Superior temporal gyrus (tissue), 1 donor: ENCODE data around the gene EXOC1.
A peak's percentile ranks its signal among the peaks of the same experiment; 100 is the strongest.
"Not testable (repeated sequence)": the region's sequence is repeated elsewhere in the genome, so short reads cannot be mapped to it uniquely, and the experiment has no call there.

ENCODE experiments used
- DNase-seq: peaks from one replicate; pipeline ENCODE4 v3.0.0-alpha.2; 2016; ENCODE audit errors: extremely low spot score

The EXOC1 gene

GRCh38 chr4:55853484-55854046, at the start of gene EXOC1:
EXOC1 (plus strand) TSS chr4:55853648; CDS start chr4:55858324, 4,676 bp downstream.
- peak; percentile 97 for DNase-seq

GRCh38 chr4:55807556-55807955, 45.9 kb upstream of the EXOC1 start:
- DNase-seq = no peak

DNA sequence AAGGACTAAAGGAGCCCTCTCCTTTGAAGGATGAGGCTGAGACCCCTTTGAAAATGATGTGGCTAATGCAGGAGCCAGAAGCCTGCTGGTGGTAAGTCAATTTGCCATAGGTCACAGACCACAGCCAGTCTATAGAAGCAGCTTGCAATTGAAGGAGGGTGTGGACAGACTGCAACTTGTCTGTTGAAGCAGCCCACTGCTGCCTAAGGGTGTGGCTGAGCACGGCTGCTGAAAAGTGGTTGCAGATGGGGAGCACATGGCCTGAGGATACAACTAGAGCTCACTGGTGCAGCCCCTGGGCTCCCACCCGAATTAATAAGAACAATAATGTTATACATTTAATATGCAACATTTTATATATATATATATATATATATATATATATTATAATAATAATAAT, 45.3 kb upstream of the EXOC1 start:
- DNase-seq = no peak

- no peak for DNase-seq
These were observed 44.8 kb upstream of the EXOC1 start for GRCh38 chr4:55808632-55809031.

GRCh38 chr4:55817691-55818090, 35.8 kb upstream of the EXOC1 start:
- DNase-seq = no peak

DNA sequence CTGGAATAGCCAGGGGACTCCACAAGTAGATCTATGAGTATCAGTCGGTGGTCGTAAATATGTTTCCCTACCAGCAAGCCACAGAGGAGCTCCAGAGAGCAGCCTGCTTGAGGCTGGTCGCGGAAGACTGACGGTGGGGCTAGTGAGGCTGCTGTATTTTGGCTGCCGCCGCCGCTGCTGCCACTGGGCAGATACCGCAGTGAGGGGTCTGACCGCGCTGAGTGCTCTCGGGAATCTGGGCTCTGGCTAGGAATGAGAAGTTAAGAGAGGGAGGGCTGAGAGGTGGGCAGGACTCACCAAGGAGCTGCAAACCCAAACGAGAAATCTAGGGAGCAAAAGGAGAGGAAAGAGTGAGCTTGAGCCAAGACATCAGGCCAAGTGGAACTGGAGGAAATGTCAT, 33.8 kb upstream of the EXOC1 start, which contains the start of gene EXOC1L:
TSS of gene EXOC1L (plus strand) at position 157 of the 400 bp plus-strand sequence. CDS start at position 394, 237 bp downstream.
- no peak for DNase-seq

DNA sequence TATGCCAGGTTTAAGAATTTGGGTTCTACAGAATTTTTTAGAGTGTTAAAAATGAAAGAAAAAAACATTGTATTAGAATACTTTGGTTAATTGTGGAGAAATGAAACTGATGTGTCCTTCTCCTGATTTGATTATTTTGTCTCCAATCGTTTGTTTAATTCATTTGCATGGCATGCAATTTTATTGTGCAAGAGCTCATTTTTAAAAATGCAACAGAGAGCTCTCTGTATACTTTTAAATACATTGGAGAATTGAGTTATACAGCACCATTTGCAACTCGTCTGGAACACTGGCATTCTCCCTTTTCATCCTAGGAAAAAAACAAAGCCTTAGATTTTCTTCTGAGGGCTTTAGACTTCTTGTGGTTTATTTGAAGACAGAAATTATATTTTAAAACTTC, 33.2 kb upstream of the EXOC1 start:
- DNase-seq = no peak

GRCh38 chr4:55822329-55822728, 31.1 kb upstream of the EXOC1 start:
- DNase-seq = no peak

DNA sequence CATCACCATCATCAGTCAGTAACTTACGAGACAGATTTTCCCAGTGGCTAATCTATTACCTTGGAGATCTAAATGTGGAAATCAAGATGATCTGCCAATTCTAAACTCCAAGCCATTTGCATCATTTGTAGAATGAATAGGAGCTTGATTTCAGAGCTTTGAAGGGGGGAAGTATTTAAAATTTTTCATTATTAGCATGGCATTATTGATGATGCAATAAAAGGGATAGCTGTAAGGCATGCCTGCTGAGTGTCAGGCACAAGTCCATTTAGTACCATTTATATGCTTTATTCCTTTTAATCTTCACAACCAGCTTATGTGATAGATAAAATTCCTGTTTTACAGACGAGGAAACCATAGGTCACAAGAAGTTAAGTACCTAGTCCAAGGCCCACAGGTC, 28.6 kb upstream of the EXOC1 start:
- DNase-seq = no peak

GRCh38 chr4:55826986-55827385, 26.5 kb upstream of the EXOC1 start:
- DNase-seq = no peak

DNA sequence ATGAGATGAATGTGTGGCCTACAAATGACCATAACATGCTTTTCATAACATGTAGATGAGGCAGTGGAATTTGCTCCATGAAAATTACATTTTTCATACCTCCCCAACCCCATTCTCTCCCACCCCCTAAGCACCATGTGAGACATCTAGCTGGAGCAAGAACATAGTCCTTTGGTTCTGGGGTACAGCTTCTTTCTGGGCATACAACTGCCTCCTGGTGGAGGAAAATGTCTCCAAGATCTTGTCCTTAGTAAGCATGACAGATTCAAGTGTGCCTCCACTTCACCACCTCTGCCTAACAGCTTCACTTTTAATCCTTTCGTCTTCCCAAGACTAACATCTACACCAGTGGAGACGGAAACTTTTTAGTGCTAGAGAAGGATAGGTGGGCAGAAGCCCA, 25.9 kb upstream of the EXOC1 start:
- no peak for DNase-seq

GRCh38 chr4:55830048-55830447, 23.4 kb upstream of the EXOC1 start:
- no peak for DNase-seq

DNA sequence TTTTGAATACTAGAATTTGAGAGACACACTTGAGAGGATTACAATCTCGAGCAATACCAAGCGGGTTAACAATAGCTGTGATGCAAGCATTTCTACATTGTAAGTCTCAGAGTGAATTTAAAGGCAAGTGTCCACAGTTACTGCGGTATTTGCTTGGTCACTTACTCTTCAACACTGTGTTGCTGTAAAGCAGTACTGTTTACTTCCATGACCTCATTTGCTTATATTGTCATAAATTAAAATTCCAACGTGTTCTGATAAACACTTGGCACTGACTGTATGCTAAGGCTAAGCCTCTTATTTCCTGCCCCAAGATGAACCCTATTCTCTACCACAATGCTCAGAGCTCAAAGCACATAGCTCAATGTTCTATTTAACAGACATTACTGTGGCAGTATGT, 22.7 kb upstream of the EXOC1 start:
- DNase-seq = no peak

DNA sequence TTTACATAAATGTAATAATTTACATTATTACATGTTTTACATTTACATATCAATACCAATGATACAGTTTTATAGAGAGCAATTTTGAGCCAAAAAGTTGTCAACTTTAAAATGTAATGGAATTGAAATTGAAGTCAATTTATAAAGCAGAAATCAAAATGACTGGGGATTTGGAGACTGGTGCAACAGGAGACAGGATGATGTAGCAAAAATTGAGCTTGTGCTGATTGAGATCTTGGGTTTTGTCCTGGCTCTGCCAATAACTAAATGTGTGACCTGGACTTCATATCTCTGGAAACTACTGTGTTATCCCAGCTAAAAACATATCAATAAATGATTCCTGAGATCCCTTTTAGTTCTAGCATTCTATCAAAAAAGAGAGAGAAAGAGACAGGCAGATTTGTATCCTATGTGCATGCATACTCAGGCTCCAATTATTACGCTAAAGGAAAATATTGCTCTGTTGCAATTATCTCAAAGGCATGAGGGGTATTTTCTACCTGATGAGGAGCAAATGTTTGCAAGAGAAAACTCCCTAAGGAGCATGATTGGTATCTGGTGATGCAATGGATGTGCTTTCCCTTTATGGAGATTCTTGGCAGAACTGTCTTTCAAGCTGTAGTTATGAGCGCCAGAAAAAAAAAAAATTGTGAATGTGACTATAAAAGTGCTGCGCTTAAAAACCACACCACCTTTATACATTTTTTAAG, 19.2 kb upstream of the EXOC1 start:
- no peak for DNase-seq

DNA sequence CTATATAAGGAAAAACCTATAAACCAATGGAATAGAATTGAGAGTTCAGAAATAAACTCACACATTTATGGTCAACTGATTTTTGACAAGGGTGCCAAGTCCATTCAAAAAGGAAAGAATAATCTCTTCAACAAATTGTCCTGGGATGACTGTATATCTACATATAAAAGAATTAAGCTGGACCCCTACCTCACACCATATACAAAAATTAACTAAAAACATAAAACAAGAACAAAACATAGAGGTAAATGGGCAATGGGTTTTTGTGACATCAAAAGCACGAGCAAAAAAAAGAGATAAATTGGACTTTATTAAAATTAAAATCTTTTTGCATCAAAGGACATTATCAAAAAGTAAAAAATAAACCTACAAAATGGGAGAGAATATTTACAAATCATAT, 15.5 kb upstream of the EXOC1 start:
- no peak for DNase-seq

DNA sequence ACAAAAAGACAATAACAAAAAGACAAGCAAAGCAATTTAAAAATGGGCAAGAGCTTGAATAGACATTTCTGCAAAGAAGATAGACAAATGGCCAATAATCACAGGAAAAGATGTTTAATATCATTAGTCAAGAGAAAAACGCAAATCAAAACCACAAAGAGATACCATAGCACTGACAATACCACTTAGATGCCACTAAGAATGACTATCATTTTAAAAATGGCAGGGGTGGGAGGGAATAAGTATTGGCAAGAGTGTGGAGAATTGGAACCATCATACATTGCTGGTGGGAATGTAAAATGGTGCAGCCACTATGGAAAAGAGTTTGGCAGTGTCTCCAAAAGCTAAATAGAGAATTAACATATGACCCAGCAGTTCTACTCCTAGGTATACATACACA, 15.1 kb upstream of the EXOC1 start:
- no peak for DNase-seq

DNA sequence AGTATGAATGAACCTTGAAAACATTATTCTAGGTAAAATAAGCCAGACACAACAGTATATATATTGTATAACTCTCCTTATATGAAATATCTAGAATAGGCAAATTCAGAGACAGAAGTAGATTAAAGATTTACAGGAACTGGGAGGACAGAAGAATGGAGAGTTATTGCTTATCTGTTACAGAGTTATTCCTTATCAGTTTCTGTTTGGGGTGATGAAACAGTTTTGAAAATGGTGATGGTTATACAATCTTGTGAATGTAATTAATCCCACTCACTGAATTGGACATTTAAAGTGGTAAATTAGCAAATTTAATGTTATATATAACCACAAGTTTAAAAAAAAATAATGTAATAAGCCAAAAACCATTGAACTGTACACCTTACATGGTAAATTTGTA, 14.5 kb upstream of the EXOC1 start:
- no peak for DNase-seq

DNA sequence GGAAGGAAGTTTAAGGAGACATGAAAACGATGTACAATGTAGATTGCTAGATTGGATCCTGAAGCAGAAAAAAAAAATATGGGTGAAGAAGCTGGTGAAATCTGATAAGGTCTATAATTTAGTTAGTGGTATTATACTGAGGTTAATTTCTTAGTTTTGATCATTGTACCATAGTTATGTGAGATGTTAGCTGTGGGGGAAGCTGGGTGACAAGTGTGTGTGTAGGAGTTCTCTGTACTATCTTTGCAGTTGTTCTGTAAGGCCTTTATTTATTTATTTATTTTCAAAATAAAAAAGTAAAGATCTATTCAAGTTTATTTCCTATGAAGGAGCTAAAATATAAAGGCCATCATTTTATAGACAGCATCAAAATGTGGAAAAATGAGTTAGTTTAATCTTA, 12.5 kb upstream of the EXOC1 start:
- DNase-seq = no peak

DNA sequence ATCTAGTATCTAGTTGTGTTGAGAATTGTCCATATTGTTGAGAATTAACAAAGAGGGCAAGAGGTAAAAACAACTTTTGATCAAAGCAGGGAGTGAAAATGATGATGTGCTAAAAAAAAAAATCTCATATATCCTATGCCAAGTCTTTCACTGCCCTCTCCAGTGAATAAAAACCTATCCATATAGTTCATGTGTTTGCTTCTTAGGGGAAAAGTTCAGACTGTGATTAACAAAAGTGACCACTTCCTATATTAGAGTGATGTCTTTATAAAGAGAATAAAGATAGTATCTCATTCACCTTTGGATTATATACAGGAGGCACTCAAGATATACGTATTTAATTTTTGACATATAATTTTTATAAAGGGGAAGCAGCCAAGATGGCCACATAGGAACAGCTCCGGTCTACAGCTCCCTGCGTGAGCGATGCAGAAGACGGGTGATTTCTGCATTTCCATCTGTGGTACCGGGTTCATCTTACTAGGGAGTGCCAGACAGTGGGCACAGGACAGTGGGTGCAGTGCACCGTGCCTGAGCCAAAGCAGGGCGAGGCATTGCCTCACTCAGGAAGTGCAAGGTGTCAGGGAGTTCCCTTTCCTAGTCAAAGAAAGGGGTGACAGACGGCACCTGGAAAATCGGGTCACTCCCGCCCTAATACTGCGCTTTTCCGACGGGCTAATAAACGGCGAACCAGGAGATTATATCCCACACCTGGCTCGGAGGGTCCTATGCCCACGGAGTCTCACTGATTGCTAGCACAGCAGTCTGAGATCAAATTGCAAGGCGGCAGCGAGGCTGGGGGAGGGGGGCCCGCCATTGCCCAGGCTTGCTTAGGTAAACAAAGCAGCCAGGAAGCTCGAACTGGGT, 11.8 kb upstream of the EXOC1 start:
- DNase-seq = not testable (repeated sequence)

DNA sequence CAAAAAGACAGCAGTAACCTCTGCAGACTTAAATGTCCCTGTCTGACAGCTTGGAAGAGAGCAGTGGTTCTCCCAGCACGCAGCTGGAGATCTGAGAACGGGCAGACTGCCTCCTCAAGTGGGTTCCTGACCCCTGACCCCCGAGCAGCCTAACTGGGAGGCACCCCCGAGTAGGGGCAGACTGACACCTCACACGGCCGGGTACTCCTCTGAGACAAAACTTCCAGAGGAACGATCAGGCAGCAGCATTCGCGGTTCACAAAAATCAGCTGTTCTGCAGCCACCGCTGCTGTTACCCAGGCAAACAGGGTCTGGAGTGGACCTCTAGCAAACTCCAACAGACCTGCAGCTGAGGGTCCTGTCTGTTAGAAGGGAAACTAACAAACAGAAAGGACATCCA, 11.1 kb upstream of the EXOC1 start:
- not testable (repeated sequence) for DNase-seq

DNA sequence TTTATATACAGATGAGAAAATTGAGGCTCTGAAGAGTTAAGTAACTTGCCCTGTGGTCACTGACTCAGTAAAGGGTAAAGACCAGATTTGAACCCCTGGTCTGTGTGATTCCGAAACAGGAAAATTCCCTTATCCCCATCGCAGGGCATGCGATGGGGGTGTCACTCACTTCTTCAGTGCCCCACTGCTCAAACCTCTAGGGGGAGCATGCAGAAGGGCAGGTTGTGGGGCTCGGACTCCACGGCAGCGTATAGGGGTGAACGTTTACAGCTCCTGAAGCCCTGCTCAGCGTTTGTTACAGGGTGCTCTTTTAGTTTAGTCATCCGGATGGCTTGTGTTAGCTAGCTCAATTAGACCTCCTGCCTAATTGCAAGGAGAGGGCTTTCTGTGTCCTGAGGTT, 3.7 kb upstream of the EXOC1 start:
- no peak for DNase-seq

DNA sequence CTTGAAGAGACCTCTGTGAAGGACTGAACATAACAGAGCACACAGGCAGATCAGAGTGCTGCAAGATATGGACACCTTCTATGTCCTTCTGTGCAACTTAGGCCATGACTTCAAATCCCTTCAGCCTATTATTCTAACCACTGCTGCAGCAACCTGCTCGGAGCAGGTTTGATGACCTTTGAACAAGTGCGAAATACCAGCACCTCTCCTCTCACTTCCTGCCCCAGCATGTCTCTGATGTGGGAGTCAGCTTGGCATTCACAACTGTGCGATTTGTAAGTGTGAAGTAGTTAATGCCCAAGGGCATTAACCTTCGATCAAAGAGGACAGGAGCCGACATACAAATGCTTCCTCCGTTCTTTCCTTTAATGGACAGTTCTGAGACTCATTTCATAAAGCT, 1.6 kb upstream of the EXOC1 start:
- DNase-seq = no peak

DNA sequence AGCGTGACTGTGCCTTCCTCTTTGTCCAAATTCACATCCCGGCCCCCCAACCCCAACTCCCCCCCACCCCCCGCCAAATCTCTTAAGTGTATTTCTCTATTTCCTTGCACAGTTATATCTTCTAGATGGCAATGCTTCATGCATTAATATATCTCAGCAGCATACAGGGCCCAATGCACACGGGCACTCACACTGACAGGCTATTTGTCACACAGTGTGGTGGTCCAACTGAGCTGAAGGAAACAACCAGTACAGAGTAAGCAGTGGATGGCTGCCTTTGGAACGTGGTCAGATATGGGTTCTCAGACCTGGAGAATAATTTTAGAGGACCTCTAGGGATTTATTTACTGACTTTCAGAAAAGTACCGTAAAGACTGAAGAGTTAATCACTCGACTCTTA, 681 bp downstream of the EXOC1 start:
- DNase-seq = no peak
